Chondrocyte (in vitro differentiated cells): ENCODE measurements around the gene KCNN4. TPM values are rescaled to one million over a fixed set of nuclear protein-coding genes. Genes with fewer than 3 reads are reported as not detected.

ENCODE experiments used
- DNase-seq: peaks from one replicate; pipeline ENCODE4 v3.0.0; 2021; ENCODE audit warnings: mixed read lengths, low spot score
- H3K27ac Mint-ChIP-seq: one replicate; pipeline ENCODE4 v1.8.0; 2021; ENCODE audit warnings: mild to moderate bottlenecking, moderate library complexity, mixed read lengths; ENCODE audit not compliant: unreplicated experiment
- H3K27me3 Mint-ChIP-seq: 2 replicates; pipeline ENCODE4 v1.8.0; 2021; ENCODE audit warnings: low read depth, mixed read lengths
- H3K36me3 Mint-ChIP-seq: 2 replicates; pipeline ENCODE4 v1.8.0; 2021; ENCODE audit warnings: low read depth, mixed read lengths
- H3K4me1 Mint-ChIP-seq: 2 replicates; pipeline ENCODE4 v1.8.0; 2021; ENCODE audit warnings: low read depth, mild to moderate bottlenecking, mixed read lengths
- H3K4me3 Mint-ChIP-seq: one replicate; pipeline ENCODE4 v1.8.0; 2021; ENCODE audit warnings: mild to moderate bottlenecking, moderate library complexity, mixed read lengths; ENCODE audit not compliant: unreplicated experiment
- H3K9me3 Mint-ChIP-seq: 2 replicates; pipeline ENCODE4 v1.8.0; 2021; ENCODE audit warnings: low read depth, mixed read lengths
- total RNA-seq: library from RNA; stranded (reverse); gene quantifications from 3 replicates; pipeline ENCODE4 v1.2.1, GENCODE V29; 2021
- TF ChIP-seq, protein P1 (sequence below): fragments of 200-600 bp; sonication (generic); IDR thresholded peaks from 2 replicates; pipeline ENCODE4 v1.5.0; 2021; ENCODE audit warnings: antibody characterized with exemption, mild to moderate bottlenecking, moderate library complexity

Gene KCNN4
- total RNA-seq, 1 donor from 2014 or later = 2.3 TPM

DNA sequence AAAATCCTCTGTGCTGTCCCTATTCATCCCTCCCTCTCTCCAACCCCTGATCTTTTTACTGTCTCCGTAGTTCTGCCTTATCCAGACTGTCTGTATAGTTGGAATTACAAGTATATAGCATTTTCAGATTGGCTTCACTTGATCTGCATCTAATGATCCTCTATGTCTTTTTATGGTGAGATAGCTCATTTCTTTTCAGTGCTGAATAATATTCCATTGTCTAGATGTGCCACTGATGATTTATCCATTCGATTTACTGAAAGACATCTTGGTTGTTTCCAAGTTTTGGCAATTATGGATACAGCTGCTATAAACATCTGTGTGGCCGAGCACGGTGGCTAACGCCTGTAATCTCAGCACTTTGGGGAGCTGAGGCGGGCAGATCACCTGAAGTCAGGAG lies 45.8 kb downstream of the KCNN4 start:
- H3K9me3 Mint-ChIP-seq = no peaks in the 10 kb centered on the region
- no peaks in the 10 kb centered on the region for H3K27me3 Mint-ChIP-seq

DNA sequence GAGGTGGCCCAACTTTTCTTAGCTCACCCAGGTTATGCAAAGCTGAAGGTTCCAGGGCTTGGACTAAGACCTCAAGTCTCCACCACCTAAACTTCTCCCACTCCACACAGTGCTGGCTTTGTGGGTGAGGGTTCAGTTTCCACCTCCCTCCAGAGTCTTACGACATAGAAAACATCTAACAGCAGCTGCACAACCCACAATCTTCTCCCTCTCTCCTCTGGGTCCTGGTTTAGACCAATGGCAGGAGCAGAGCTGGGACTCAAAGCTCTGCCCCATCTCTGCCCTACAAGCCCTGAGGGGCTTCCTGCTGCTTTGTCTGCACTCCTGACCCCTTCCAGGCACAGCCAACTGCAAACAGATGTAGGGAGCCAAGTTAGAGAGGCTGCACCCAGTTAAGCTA lies 48.9 kb downstream of the KCNN4 start:
- no peak overlapping the region for H3K27ac Mint-ChIP-seq
- no peaks in the 10 kb centered on the region for H3K27me3 Mint-ChIP-seq
- H3K4me1 Mint-ChIP-seq = peaks cover 30% of the 10 kb centered on the region
- no peak for DNase-seq
- H3K4me3 Mint-ChIP-seq = no peak overlapping the region
- H3K9me3 Mint-ChIP-seq = no peaks in the 10 kb centered on the region
- H3K36me3 Mint-ChIP-seq = peaks cover 48% of the 10 kb centered on the region
- TF ChIP-seq, protein P1, sequence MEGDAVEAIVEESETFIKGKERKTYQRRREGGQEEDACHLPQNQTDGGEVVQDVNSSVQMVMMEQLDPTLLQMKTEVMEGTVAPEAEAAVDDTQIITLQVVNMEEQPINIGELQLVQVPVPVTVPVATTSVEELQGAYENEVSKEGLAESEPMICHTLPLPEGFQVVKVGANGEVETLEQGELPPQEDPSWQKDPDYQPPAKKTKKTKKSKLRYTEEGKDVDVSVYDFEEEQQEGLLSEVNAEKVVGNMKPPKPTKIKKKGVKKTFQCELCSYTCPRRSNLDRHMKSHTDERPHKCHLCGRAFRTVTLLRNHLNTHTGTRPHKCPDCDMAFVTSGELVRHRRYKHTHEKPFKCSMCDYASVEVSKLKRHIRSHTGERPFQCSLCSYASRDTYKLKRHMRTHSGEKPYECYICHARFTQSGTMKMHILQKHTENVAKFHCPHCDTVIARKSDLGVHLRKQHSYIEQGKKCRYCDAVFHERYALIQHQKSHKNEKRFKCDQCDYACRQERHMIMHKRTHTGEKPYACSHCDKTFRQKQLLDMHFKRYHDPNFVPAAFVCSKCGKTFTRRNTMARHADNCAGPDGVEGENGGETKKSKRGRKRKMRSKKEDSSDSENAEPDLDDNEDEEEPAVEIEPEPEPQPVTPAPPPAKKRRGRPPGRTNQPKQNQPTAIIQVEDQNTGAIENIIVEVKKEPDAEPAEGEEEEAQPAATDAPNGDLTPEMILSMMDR = no peak

More for the DNA sequence above, 45.8 kb downstream of the KCNN4 start:
- peaks cover 51% of the 10 kb centered on the region for H3K36me3 Mint-ChIP-seq
- no peak overlapping the region for H3K27ac Mint-ChIP-seq
- no peak for DNase-seq
- TF ChIP-seq, protein P1 = no peak
- no peak overlapping the region for H3K4me3 Mint-ChIP-seq
- peaks cover 30% of the 10 kb centered on the region for H3K4me1 Mint-ChIP-seq

DNA sequence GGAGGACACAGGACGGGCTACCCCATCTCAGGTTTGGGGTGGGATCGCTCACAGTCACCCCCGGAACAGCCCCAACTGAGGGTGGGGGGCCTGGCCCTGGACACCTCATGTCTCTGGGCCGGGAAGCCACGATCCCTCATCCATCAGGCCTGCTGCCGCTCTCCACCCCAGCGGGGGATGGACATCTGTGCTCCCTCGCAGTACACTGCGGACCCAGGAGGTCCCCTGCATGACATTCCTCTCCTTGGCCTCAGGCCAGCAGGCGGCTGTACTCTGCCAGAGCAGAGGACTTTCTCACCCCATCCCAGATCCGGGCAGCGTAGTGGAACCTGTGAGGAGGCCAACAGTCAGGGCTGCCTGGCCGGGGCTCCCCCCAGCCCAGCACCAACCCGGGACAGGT lies 49.4 kb downstream of the KCNN4 start:
- TF ChIP-seq, protein P1 = no peak
- Mint-ChIP-seq H3K27me3 (no peaks in the 10 kb centered on the region), H3K36me3 (peaks cover 44% of the 10 kb centered on the region), H3K9me3 (no peaks in the 10 kb centered on the region), H3K4me1 (peaks cover 25% of the 10 kb centered on the region), H3K4me3 (no peak overlapping the region), H3K27ac (no peak overlapping the region)
- no peak for DNase-seq

DNA sequence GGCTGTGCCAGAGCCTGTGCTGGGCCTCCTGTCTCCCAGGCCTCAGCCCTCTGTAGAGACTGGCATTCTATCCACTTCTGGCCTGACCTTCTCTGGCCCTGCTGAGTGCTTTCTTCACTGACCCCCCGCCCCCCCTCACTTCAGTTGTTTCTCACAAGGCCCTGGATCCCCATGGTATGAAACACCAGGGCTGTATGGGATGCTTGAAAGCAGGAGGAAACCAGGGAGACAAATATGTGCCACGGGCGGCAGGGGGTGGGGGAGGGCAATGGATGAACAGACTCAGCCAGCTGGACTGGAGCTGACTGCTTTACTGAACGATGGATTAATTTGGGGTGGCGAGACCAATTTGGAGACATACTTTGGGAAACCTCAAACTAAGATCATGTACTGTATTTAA lies 50.9 kb downstream of the KCNN4 start:
- Mint-ChIP-seq H3K9me3 (no peaks in the 10 kb centered on the region), H3K27ac (no peak overlapping the region), H3K36me3 (peaks cover 38% of the 10 kb centered on the region), H3K4me1 (peaks cover 18% of the 10 kb centered on the region), H3K27me3 (no peaks in the 10 kb centered on the region), H3K4me3 (no peak overlapping the region)
- DNase-seq = no peak
- TF ChIP-seq, protein P1 = no peak

DNA sequence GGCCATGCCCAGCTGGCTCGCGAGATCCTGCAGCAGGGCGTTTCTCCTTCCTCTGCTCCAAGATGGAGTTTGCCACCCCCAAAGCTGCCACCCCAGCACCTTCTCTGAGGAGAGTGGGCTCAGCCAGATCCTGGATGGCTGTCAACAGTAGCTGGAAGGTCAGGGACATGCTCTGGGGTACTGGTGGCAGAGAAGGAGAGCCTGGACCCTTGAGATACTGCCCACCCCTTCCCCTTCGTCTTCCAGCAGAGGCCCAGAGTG lies 53.2 kb downstream of the KCNN4 start:
- Mint-ChIP-seq H3K27ac (no peak overlapping the region), H3K4me3 (no peak overlapping the region), H3K4me1 (peaks cover 17% of the 10 kb centered on the region), H3K9me3 (no peaks in the 10 kb centered on the region), H3K36me3 (peaks cover 27% of the 10 kb centered on the region), H3K27me3 (no peaks in the 10 kb centered on the region)
- no peak for DNase-seq
- TF ChIP-seq, protein P1 = no peak
